Parathyroid adenoma (tissue), 2 donors: Measurements from ENCODE around the gene ECSIT.
A peak's percentile ranks its signal among the peaks of the same experiment; 100 is the strongest.
"Not testable (repeated sequence)": the region's sequence is repeated elsewhere in the genome, so short reads cannot be mapped to it uniquely, and the experiment has no call there.

Experiments
- H2AFZ ChIP-seq: fragments of 300-600 bp; sonication (generic); one replicate; pipeline ENCODE4 v1.7.0; 2017; ENCODE audit warnings: antibody characterized with exemption, mild to moderate bottlenecking
- H3K27ac ChIP-seq: fragments of 300-600 bp; sonication (generic); one replicate; pipeline ENCODE4 v1.7.0; 2017
- H3K27me3 ChIP-seq: fragments of 300-600 bp; sonication (generic); one replicate; pipeline ENCODE4 v1.7.0; 2017; ENCODE audit warnings: low read length; ENCODE audit not compliant: control insufficient read depth, insufficient read depth
- H3K36me3 ChIP-seq: fragments of 300-600 bp; sonication (generic); one replicate; pipeline ENCODE4 v1.7.0; 2017; ENCODE audit warnings: low read length; ENCODE audit not compliant: control insufficient read depth, insufficient read depth
- H3K4me1 ChIP-seq: fragments of 300-600 bp; sonication (generic); one replicate; pipeline ENCODE4 v1.7.0; 2017; ENCODE audit warnings: control low read depth
- H3K4me2 ChIP-seq: fragments of 300-600 bp; sonication (generic); one replicate; pipeline ENCODE4 v1.7.0; 2017; ENCODE audit warnings: low read length
- H3K4me3 ChIP-seq: fragments of 300-600 bp; sonication (generic); one replicate; pipeline ENCODE4 v1.7.0; 2017; ENCODE audit warnings: low read depth, low read length
- H3K79me2 ChIP-seq: fragments of 300-600 bp; sonication (generic); one replicate; pipeline ENCODE4 v1.7.0; 2017; ENCODE audit warnings: control low read depth
- H3K9ac ChIP-seq: fragments of 300-600 bp; sonication (generic); one replicate; pipeline ENCODE4 v1.7.0; 2017; ENCODE audit warnings: mild to moderate bottlenecking
- H3K9me3 ChIP-seq: fragments of 300-600 bp; sonication (generic); one replicate; pipeline ENCODE4 v1.7.0; 2017; ENCODE audit warnings: low read length; ENCODE audit not compliant: control insufficient read depth
- CTCF ChIP-seq: fragments of 300-600 bp; sonication (generic); IDR thresholded peaks from one replicate; pipeline ENCODE4 v1.7.0; 2017; ENCODE audit warnings: antibody characterized with exemption, mild to moderate bottlenecking
- donor health status: primary hyperparathyroidism.

The ECSIT gene

DNA sequence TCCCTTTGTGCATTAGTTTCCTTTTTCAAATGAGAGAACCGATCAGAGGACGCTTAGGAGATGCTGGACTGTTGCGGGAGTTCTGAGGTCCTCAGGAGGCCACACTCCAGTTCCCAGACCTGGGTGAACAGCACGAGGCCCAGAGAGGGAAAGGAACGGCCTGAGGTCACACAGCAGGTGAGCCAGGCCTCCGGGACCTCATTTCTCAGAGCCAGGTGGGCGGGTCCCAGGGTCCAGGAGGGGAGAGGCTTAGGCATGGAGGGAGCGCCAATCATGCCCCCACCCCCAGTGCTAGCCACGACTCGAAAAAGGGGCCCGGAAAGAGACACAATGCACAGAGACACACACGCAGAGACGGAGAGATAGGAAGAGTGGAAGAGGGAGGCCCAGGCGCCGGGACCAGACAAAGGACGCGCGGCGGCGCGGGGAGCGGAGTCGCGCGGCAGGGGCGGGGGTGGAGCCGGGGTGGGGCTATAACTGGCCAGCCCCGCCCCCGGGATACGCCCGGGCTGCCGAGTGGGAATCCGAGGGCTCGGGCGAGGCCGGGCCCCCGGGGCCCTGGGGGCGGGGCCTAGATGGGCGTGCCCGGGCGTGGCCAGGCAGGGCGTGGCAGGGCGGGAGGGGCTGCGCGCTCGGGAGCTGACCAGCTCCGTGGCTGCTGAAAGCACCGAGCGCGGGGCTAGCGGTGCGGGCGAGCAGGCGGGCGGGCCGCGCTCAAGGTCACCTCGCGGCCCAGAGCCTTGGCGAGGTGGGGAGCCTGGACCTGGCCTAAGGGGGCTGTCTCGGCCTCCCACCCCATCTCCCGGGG is 49.6 kb downstream of the ECSIT start:
- Histone ChIP-seq H3K4me3 (no peak overlapping the region), H3K9ac (no peak overlapping the region), H3K4me2 (no peak overlapping the region), H3K36me3 (no peaks in the 10 kb centered on the region), H3K79me2 (no peaks in the 10 kb centered on the region), H2AFZ (peak overlapping the region; percentile 42), H3K9me3 (no peaks in the 10 kb centered on the region), H3K27me3 (no peaks in the 10 kb centered on the region), H3K4me1 (peaks cover 3% of the 10 kb centered on the region), H3K27ac (no peak overlapping the region)
- no peak for TF ChIP-seq CTCF

GRCh38 chr19:11478167-11479089 is 50.5 kb downstream of the ECSIT start:
- H3K27ac ChIP-seq: no peak overlapping the region
- no peak overlapping the region for H3K4me3 ChIP-seq
- H3K4me1 ChIP-seq: peaks cover 3% of the 10 kb centered on the region
- no peak overlapping the region for H3K4me2 ChIP-seq
- H3K79me2 ChIP-seq: no peaks in the 10 kb centered on the region
- no peak overlapping the region for H3K9ac ChIP-seq
- no peak for TF ChIP-seq CTCF
- no peak overlapping the region for H2AFZ ChIP-seq
- no peaks in the 10 kb centered on the region for H3K36me3 ChIP-seq
- no peaks in the 10 kb centered on the region for H3K27me3 ChIP-seq
- H3K9me3 ChIP-seq: no peaks in the 10 kb centered on the region

GRCh38 chr19:11475861-11476260 is 53.1 kb downstream of the ECSIT start:
- Histone ChIP-seq H3K36me3 (no peaks in the 10 kb centered on the region), H3K27ac (no peak overlapping the region), H3K9ac (no peak overlapping the region), H3K79me2 (no peaks in the 10 kb centered on the region), H3K9me3 (no peaks in the 10 kb centered on the region), H3K4me3 (no peak overlapping the region), H3K4me1 (no peaks in the 10 kb centered on the region), H3K4me2 (no peak overlapping the region), H3K27me3 (no peaks in the 10 kb centered on the region), H2AFZ (no peak overlapping the region)
- TF ChIP-seq CTCF: no peak

DNA sequence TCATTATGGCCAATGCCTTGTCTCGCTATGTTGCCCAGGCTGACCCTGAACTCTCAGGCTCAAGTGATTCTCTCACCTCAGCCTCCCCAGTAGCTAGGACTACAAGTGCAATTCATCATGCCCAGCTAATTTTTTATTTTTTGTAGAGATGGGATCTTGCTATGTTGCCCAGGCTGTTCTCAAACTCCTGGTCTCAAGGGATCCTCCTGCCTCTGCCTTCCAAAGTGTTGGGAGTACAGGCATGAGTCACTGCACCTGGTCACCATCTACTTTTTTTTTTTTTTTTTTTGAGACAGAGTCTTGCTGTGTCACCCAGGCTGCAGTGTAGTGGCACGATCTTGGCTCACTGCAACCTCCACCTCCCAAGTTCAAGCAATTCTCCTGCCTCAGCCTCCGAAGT is 53.6 kb downstream of the ECSIT start:
- not testable (repeated sequence) for H3K27ac ChIP-seq, H3K36me3 ChIP-seq, H2AFZ ChIP-seq, H3K4me3 ChIP-seq, H3K4me1 ChIP-seq, H3K27me3 ChIP-seq, H3K9me3 ChIP-seq, H3K9ac ChIP-seq, H3K79me2 ChIP-seq, H3K4me2 ChIP-seq

DNA sequence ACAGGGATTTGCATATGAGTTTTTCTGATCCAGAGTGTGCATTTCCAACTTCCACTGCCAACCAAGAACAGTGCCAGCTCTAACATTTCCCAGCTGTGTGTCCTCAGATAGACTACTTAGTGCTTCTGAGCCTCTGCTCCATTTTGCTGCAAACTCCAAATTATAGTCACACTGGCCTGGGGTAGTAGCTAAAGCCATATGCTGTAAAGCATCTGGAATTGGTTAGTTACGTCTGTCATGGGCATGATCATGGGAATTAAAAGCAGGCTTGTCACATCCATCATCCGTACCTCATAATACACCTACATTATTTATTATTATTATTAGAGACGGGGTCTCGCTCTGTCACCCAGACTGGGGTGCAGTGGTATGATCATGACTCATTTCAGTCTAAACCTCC is 55.2 kb downstream of the ECSIT start:
- TF ChIP-seq CTCF: no peak
- H3K9ac ChIP-seq: no peak overlapping the region
- H3K4me1 ChIP-seq: no peaks in the 10 kb centered on the region

DNA sequence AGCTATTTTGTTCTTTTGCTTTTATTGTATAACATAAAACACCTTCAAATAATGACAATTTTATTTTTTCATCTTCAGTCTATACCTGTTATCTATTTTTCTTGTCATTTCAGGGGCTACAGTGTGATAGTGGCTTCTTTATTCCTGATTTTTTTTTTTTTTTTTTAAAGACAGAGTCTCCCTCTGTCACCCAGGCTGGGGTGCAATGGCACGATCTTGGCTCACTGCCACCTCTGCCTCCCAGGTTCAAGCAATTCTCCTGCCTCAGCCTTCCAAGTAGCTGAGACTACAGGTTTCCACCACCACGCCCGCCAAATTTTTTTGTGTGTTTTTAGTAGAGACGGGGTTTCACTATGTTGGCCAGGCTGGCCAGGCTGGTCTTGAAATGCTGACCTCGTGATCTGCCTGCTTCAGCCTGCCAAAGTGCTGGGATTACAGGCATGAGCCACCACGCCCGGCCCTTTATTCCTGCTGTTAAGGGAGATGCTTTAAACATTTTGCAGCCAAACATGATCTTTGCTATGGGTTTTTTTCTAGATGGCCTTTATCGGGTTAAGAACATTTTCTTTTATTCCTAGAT is 60.6 kb downstream of the ECSIT start:
- not testable (repeated sequence) for H3K4me3 ChIP-seq, H3K9me3 ChIP-seq, H3K4me1 ChIP-seq, H3K4me2 ChIP-seq, H3K36me3 ChIP-seq, H3K79me2 ChIP-seq, H3K9ac ChIP-seq, H2AFZ ChIP-seq, H3K27me3 ChIP-seq, H3K27ac ChIP-seq

More for the DNA sequence above, 55.2 kb downstream of the ECSIT start:
- H3K4me2 ChIP-seq: no peak overlapping the region
- no peaks in the 10 kb centered on the region for H3K9me3 ChIP-seq
- no peaks in the 10 kb centered on the region for H3K27me3 ChIP-seq
- no peaks in the 10 kb centered on the region for H3K36me3 ChIP-seq
- H3K27ac ChIP-seq: no peak overlapping the region
- H3K4me3 ChIP-seq: no peak overlapping the region
- H3K79me2 ChIP-seq: no peaks in the 10 kb centered on the region
- H2AFZ ChIP-seq: no peak overlapping the region
